GM20431 (cell line): ENCODE data around the gene NCOA1.
"Not testable (repeated sequence)": the region's sequence is repeated elsewhere in the genome, so short reads cannot be mapped to it uniquely, and the experiment has no call there.

Experiments
- in situ Hi-C: fragments of 300-500 bp; cut with MseI, MboI; formaldehyde crosslinking; loops from one replicate; pipeline ENCODE4 v1.15.0; 2020; ENCODE audit warnings: low sequenced_read_pairs; ENCODE audit not compliant: unreplicated experiment

The NCOA1 gene

GRCh38 chr2:24531610-24532009 lies 40.6 kb downstream of the NCOA1 start:
- in situ Hi-C loops = not testable (repeated sequence)

- in situ Hi-C loops = not testable (repeated sequence)
Observed at GRCh38 chr2:24532057-24532456, 41.0 kb downstream of the NCOA1 start.

- in situ Hi-C loops = not testable (repeated sequence)
Observed at GRCh38 chr2:24533574-24533973, 42.5 kb downstream of the NCOA1 start.

DNA sequence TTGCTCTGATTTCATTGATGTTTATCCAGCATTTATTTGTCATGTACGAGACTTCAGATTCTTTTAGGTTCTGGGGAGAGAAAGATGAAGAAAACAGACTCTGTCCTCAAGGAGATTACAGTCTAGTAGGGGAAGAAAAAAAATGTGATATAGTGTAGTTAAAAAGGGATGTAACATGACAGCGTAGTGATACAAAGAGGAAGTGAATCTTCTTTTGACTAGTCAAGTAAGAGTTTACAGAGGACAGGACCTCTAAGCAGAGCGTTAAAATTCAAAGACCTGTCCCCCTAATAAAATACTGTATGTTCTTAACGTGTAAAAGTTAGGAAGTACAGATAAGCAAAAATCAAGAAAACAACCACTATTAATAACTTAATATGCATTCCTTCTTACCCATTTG lies 47.7 kb downstream of the NCOA1 start:
- in situ Hi-C loops = no loop called here

DNA sequence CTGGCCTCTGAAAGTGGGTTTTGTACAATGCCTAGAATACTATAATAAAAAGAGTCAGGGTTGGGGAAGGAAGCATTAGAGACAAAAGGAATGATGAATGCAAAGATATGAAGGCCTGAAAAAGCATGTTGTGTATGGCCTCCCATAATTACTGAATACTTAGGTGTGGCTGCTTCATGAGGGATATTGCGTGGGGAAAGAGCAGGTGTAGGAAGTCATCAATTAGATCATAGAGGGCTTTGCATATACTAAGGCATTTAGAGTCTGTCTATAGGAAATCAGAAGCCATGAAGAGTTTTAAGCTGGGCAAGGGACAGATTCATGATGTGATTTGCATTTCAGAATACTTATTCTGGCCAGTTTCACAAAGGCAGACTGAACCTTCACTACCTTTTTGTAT lies 48.2 kb downstream of the NCOA1 start:
- in situ Hi-C loops = no loop called here

DNA sequence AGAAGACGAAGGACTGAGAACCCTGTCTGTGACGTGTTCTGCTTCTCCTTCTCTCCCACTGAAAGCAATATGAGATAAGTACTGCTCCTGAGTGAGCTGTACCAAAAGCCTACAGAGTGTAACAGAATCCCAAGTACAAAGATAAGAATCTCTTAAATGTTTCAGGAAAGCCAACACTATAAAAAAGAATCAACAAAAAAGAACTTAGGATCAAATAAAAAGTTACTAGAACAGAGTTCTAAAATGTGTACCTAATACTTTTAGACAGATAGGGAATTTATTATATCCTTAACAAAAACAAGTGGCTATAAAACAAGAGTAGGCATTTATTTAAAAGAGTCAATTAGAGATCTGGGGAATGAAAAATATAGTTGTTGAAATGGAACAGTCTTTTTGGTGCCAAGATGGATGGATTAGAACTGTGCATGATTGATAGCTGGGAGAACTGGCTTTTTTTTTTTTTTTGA lies 49.0 kb downstream of the NCOA1 start:
- in situ Hi-C loops = no loop called here

- in situ Hi-C loops = no loop called here
Observed at GRCh38 chr2:24541621-24542020, 50.6 kb downstream of the NCOA1 start.

GRCh38 chr2:24542269-24542872 lies 51.3 kb downstream of the NCOA1 start:
- in situ Hi-C loops = no loop called here

GRCh38 chr2:24543252-24543651 lies 52.2 kb downstream of the NCOA1 start:
- in situ Hi-C loops = no loop called here

- in situ Hi-C loops = no loop called here
Observed at GRCh38 chr2:24544456-24545115, 53.5 kb downstream of the NCOA1 start.

GRCh38 chr2:24546669-24547068 lies 55.6 kb downstream of the NCOA1 start:
- in situ Hi-C loops = no loop called here

DNA sequence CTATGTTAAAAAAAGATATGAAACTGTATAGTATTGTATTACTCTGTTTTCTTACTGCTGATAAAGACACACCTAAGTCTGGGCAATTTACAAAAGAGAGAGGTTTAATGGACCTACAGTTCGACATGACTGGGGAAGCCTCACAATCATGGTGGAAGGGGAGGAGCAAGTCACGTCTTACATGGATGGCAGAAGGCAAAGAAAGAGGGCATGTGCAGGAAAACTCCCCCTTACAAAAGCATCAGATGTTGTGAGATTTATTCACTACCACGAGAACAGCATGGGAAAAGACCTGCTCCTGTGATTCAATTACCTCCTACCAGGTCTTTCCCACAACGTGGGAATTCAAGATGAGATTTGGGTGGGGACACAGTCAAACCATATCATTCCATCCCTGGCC lies 57.0 kb downstream of the NCOA1 start:
- in situ Hi-C loops = no loop called here

- in situ Hi-C loops = not testable (repeated sequence)
Observed at GRCh38 chr2:24550301-24550700, 59.2 kb downstream of the NCOA1 start.

- in situ Hi-C loops = no loop called here
Observed at GRCh38 chr2:24551016-24551415, 60.0 kb downstream of the NCOA1 start.

DNA sequence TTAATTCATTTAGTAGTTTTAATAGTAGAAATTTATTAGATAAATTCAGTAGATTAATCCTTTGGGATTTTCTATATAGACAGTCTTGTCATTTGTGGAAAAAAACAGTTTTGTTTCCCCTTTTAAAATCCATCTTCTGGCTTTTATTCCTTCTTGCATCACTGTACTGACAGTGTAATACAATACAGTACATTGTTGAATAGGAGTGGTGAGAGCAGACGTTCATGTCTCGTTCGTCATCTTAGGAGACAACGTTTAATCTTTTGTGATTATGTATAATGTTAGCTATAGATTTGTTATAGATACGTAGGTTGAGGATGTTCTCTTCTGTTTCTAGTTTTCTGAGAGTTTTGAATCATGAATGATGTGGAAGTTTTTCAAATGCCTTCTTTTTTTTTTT lies 61.8 kb downstream of the NCOA1 start:
- in situ Hi-C loops = no loop called here

DNA sequence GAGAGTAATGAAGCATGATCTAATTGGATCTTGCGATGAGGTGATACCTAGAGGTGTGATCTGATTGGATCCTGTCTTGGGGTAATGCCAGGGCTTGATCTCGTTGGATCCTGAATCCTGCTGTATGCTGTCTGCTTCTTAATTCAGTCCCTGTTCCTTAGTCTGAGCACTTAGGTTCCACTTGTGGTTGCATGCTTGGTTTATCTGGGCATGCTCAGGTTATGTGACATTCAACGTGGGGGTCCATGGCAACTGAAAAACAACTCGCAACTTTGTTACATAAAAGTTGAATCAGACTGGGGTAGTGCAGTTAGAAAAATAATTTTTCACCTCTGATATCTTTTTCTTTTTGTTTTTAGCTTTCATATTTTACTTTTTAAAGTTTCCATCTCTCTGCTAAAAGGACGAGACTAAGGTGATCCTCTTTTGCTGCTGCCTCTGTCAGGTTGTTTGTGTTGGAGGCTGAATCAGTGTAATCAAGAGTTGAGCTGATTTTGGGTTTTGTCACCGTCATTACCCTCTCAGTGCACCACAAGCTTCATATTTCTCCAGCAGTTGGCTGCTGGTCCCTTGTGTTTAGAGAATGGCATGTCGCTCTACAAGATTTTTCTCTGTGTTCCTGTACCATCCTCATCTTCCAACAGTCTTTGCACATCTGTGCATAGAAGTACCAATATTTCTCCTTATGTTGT lies 67.9 kb downstream of the NCOA1 start:
- in situ Hi-C loops = no loop called here

DNA sequence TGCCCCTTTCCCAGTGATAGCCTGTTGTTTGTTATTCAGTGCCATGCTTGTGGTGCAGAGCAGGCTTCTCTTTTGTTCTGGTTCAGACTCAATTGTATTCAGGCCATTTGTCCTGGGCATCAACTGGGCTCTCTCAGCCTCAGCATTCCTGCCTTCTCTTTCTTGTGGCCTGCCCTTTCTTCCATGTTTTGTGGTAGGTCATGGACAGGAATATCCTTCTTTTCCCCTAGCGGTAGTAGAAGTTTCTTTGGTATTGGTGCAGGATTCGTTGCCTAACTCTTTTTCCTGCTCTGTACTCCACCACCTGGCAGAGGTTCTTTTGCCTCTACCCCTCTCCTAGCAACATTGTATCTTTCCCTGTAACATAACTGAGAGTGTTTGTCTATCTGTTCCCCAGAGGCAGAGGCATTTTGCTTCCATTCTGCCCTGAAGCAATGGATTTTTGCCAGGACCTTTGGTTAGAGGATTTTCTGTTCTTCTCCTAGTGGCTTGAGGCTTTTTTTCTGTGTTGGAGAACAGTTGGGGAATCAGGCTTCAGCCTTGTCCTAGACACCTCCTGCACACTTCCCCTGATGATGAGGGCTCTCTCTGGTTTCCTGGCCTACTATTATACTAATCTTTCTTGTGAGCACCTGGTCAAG lies 68.5 kb downstream of the NCOA1 start:
- in situ Hi-C loops = no loop called here

GRCh38 chr2:24565537-24565936 lies 74.5 kb downstream of the NCOA1 start:
- in situ Hi-C loops = no loop called here

DNA sequence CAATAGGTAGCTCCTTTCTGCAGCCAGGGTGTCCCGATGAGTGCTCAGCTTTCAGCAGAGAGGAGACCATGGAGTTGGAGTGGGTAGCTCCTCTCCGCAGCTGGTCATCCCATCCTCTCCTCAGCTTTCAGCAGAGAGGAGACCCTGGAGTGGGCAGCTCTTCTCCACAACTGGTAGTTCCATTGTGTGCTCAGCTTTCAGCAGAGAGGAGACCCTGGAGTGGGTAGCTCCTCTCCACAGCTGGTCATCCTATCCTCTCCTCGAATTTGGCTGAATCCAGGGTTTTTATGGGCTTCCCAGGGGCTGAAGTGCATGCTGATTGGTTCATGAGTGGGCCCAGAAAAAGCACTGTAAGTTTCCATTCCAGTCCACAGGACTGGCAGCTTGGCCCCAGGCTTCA lies 75.2 kb downstream of the NCOA1 start:
- in situ Hi-C loops = no loop called here

DNA sequence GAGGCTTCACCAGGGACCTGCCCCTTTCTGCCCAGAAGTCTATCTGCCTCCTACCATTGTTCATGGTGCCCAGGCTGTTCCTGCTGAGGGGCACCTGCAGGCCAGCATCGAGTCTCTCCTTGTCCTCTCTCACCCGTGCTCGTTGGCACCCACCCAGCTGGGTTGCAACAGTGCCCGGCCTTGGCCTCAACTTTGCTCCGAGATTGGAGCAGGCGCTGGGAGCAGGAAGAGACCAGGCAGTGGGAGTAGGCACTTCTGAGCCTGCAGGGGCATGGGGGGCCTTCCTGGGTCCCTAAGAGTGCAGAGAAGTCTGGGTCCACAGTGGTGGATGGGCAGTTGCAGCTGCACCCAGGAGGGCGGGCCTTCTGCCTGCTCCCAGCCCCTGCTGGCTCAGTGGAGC lies 75.6 kb downstream of the NCOA1 start:
- in situ Hi-C loops = no loop called here

DNA sequence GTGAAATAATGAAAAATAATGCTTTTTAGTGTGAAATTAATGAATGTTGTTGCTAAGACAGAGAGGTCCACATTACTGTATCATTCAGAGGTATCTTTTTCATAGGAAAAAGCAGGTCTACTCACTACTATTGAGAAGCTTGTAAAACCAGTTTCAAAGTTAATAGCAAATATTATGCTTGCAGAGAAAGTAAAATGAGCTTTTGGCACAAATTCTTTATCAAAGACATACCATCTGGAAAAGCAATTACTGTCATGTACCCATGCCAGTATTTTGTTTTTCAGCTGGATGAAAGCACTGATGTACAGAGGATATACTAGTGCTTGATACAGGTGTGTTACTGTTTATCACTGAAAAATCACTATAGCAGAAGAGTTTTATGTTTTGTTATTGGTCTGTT lies 77.5 kb downstream of the NCOA1 start:
- in situ Hi-C loops = no loop called here
